Loucy (cell line): ENCODE measurements around the gene CXCL3.
A peak's percentile ranks its signal among the peaks of the same experiment; 100 is the strongest.

Source experiments
- H2AFZ ChIP-seq: fragments of 200-600 bp; sonication (generic); 2 replicates; pipeline ENCODE4 v1.6.0; 2016; ENCODE audit warnings: antibody characterized with exemption, mild to moderate bottlenecking, low read length, moderate library complexity
- H3F3A ChIP-seq: fragments of 200-600 bp; 2 replicates; pipeline ENCODE4 v1.6.0; 2016; ENCODE audit warnings: antibody characterized with exemption, low read depth, mild to moderate bottlenecking
- H3K27me3 ChIP-seq: fragments of 200-600 bp; sonication (generic); 2 replicates; pipeline ENCODE4 v1.6.1; 2014; ENCODE audit warnings: low read length, mild to moderate bottlenecking; ENCODE audit not compliant: insufficient read depth, poor library complexity, severe bottlenecking
- H3K36me3 ChIP-seq: fragments of 200-600 bp; sonication (generic); 2 replicates; pipeline ENCODE4 v1.6.1; 2016; ENCODE audit warnings: low read length; ENCODE audit not compliant: insufficient read depth
- H3K4me1 ChIP-seq: fragments of 200-600 bp; sonication (generic); 2 replicates; pipeline ENCODE4 v1.5.1; 2014; ENCODE audit warnings: low read length, mild to moderate bottlenecking; ENCODE audit not compliant: insufficient read depth, poor library complexity, severe bottlenecking
- H3K4me2 ChIP-seq: fragments of 200-600 bp; sonication (generic); 2 replicates; pipeline ENCODE4 v1.6.0; 2014; ENCODE audit warnings: antibody characterized with exemption, low read length, low read depth, mild to moderate bottlenecking; ENCODE audit not compliant: poor library complexity, severe bottlenecking
- H3K4me3 ChIP-seq: fragments of 200-600 bp; sonication (generic); 2 replicates; pipeline ENCODE4 v1.5.1; 2014; ENCODE audit warnings: low read length, mild to moderate bottlenecking, mixed read lengths; ENCODE audit not compliant: poor library complexity, severe bottlenecking
- H3K79me2 ChIP-seq: fragments of 200-600 bp; sonication (generic); 2 replicates; pipeline ENCODE4 v1.6.1; 2014; ENCODE audit warnings: low read length; ENCODE audit not compliant: insufficient read depth
- H3K9ac ChIP-seq: fragments of 200-600 bp; sonication (generic); 2 replicates; pipeline ENCODE4 v1.6.0; 2014; ENCODE audit warnings: mild to moderate bottlenecking, low read depth, low read length, moderate library complexity; ENCODE audit not compliant: poor library complexity, severe bottlenecking
- H3K9me2 ChIP-seq: fragments of 200-600 bp; sonication (generic); replicated peaks from 2 replicates; pipeline ENCODE4 v1.6.1; 2016; ENCODE audit warnings: low read depth, low read length, mixed read lengths
- H3K9me3 ChIP-seq: fragments of 200-600 bp; sonication (generic); 2 replicates; pipeline ENCODE4 v1.6.1; 2014; ENCODE audit warnings: mild to moderate bottlenecking, antibody characterized with exemption, low read length, low read depth; ENCODE audit not compliant: insufficient read depth
- H4K20me1 ChIP-seq: fragments of 200-600 bp; sonication (generic); 2 replicates; pipeline ENCODE4 v1.6.0; 2014; ENCODE audit warnings: antibody characterized with exemption, low read length, mild to moderate bottlenecking; ENCODE audit not compliant: insufficient read depth, poor library complexity, severe bottlenecking
- CTCF ChIP-seq: fragments of 200-600 bp; sonication (generic); conservative IDR thresholded peaks from 2 replicates; pipeline ENCODE4 v1.5.1; 2014; ENCODE audit warnings: mild to moderate bottlenecking, antibody characterized with exemption, low read length
- EZH2phosphoT487 ChIP-seq: fragments of 200-600 bp; IDR thresholded peaks from 2 replicates; pipeline ENCODE4 v1.6.1; 2018; ENCODE audit warnings: antibody characterized with exemption, mild to moderate bottlenecking, moderate library complexity, borderline replicate concordance

The CXCL3 gene

GRCh38 chr4:74045247-74045646, 6.8 kb upstream of the CXCL3 start:
- 0 out of 2 replicates have a peak, but pooled peaks cover 7% of the 10 kb centered on the region for H3K9me3 ChIP-seq
- no peaks in the 10 kb centered on the region for H3K4me1 ChIP-seq
- H3K36me3 ChIP-seq: no peaks in the 10 kb centered on the region
- no peak overlapping the region for H2AFZ ChIP-seq
- H3K79me2 ChIP-seq: no peaks in the 10 kb centered on the region
- no peak for TF ChIP-seq EZH2phosphoT487
- no peak for TF ChIP-seq CTCF
- no peak overlapping the region for H3K9ac ChIP-seq
- H3F3A ChIP-seq: 0 out of 2 replicates have a peak, but pooled peaks cover 3% of the 10 kb centered on the region
- no peaks in the 10 kb centered on the region for H3K27me3 ChIP-seq
- no peaks in the 10 kb centered on the region for H3K9me2 ChIP-seq
- no peak overlapping the region for H3K4me3 ChIP-seq
- no peak overlapping the region for H3K4me2 ChIP-seq
- no peaks in the 10 kb centered on the region for H4K20me1 ChIP-seq

GRCh38 chr4:74044677-74045076, 6.2 kb upstream of the CXCL3 start:
- H3F3A ChIP-seq: 0 out of 2 replicates have a peak, but pooled peaks cover 3% of the 10 kb centered on the region
- TF ChIP-seq CTCF (no peak), EZH2phosphoT487 (no peak)
- no peaks in the 10 kb centered on the region for H3K36me3 ChIP-seq
- no peak overlapping the region for H3K4me2 ChIP-seq
- no peaks in the 10 kb centered on the region for H3K79me2 ChIP-seq
- no peaks in the 10 kb centered on the region for H3K9me2 ChIP-seq
- H4K20me1 ChIP-seq: no peaks in the 10 kb centered on the region
- no peak overlapping the region for H2AFZ ChIP-seq
- H3K27me3 ChIP-seq: no peaks in the 10 kb centered on the region
- H3K4me3 ChIP-seq: no peak overlapping the region
- H3K4me1 ChIP-seq: no peaks in the 10 kb centered on the region
- H3K9ac ChIP-seq: no peak overlapping the region
- 0 out of 2 replicates have a peak, but pooled peaks cover 7% of the 10 kb centered on the region for H3K9me3 ChIP-seq

- Histone ChIP-seq H3F3A (no peaks in the 10 kb centered on the region), H4K20me1 (no peaks in the 10 kb centered on the region), H3K4me3 (no peak overlapping the region), H3K79me2 (0 out of 2 replicates have a peak, but pooled peaks cover 3% of the 10 kb centered on the region), H3K4me1 (peaks cover 12% of the 10 kb centered on the region), H2AFZ (0 out of 2 replicates have a peak overlapping the region, but pooled peaks have one; percentile 23), H3K27me3 (no peaks in the 10 kb centered on the region), H3K4me2 (no peak overlapping the region), H3K9ac (no peak overlapping the region), H3K36me3 (no peaks in the 10 kb centered on the region), H3K9me2 (no peaks in the 10 kb centered on the region), H3K9me3 (0 out of 2 replicates have a peak, but pooled peaks cover 7% of the 10 kb centered on the region)
- TF ChIP-seq CTCF: no peak
- no peak for TF ChIP-seq EZH2phosphoT487
Measured at GRCh38 chr4:74042681-74043080, 4.2 kb upstream of the CXCL3 start.
